Measurements from ENCODE around the gene NF2. TPM values are rescaled to one million over a fixed set of nuclear protein-coding genes. Genes with fewer than 3 reads are reported as not detected.

Gene NF2
- total RNA-seq, 1 donor from 2014 or later, result 67.9 TPM

DNA sequence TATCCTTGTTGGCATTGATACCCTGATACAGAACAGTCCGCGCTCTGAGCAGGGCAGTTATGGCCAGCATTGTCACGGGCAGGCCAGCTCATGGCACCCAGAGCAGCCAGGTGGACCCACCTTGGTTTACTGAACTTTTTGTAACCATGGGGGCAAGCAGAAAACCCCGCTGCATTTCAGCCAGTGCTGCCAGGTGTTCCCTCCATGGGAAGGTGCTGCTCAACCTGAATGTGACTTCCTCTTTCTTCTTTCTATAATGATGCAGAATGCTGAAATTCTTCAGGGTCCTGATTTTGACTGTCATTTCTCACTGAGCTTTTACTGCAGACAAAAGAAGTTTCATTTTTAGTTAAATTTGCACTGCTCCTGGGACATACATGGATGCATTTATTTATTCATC is 80.8 kb downstream of the NF2 start:
- Mint-ChIP-seq H3K36me3 (ENCODE audit: unreplicated experiment) (peaks cover 30% of the 10 kb centered on the region), H3K27me3 (ENCODE audit: unreplicated experiment) (no peaks in the 10 kb centered on the region), H3K4me1 (ENCODE audit: unreplicated experiment) (peaks cover 6% of the 10 kb centered on the region), H3K9me3 (ENCODE audit: unreplicated experiment) (no peaks in the 10 kb centered on the region), H3K4me3 (ENCODE audit: unreplicated experiment) (no peak overlapping the region), H3K27ac (ENCODE audit: unreplicated experiment) (no peak overlapping the region)
- no peak for DNase-seq (ENCODE audit: extremely low spot score, unreplicated experiment)
- TF ChIP-seq, protein P1, sequence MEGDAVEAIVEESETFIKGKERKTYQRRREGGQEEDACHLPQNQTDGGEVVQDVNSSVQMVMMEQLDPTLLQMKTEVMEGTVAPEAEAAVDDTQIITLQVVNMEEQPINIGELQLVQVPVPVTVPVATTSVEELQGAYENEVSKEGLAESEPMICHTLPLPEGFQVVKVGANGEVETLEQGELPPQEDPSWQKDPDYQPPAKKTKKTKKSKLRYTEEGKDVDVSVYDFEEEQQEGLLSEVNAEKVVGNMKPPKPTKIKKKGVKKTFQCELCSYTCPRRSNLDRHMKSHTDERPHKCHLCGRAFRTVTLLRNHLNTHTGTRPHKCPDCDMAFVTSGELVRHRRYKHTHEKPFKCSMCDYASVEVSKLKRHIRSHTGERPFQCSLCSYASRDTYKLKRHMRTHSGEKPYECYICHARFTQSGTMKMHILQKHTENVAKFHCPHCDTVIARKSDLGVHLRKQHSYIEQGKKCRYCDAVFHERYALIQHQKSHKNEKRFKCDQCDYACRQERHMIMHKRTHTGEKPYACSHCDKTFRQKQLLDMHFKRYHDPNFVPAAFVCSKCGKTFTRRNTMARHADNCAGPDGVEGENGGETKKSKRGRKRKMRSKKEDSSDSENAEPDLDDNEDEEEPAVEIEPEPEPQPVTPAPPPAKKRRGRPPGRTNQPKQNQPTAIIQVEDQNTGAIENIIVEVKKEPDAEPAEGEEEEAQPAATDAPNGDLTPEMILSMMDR (IDR thresholded peaks at IDR 0.05), result no peak

DNA sequence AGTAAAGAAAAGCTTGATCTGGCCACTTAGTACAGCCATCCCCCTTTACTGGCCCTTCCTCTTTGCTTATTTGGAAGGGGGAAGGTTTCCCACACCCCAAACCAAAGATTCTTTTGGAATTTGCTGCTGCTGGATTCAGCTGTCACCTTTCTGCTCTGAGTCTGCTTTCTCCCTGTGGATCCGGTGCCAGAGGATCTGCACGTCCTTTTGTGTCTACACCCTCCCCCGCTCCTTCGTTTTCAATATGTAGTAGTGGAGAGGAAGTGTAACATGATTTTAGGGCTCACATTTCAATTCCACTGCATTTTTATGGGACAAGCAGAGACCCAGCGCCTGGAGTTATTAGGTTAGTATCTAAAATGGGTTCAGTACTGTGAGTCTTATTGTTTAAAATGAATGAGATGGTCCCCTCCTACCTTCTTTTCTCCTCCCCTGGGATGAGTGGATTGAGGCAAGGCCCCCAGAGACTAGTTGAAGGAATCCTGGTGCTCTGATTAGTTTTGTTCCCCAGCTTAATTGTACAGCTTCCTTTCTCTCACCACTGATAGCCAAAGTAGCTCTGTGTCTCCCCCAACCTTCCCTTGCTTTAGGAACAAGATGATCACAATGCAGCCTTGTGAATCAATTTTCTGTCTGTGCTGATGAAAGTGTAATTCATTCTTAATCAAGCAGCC is 85.9 kb downstream of the NF2 start:
- no peak for DNase-seq (ENCODE audit: extremely low spot score, unreplicated experiment)
- H3K9me3 Mint-ChIP-seq (ENCODE audit: unreplicated experiment), result no peaks in the 10 kb centered on the region
- H3K4me3 Mint-ChIP-seq (ENCODE audit: unreplicated experiment), result no peak overlapping the region
- H3K36me3 Mint-ChIP-seq (ENCODE audit: unreplicated experiment), result peaks cover 19% of the 10 kb centered on the region
- TF ChIP-seq, protein P1 (IDR thresholded peaks at IDR 0.05), result no peak
- H3K4me1 Mint-ChIP-seq (ENCODE audit: unreplicated experiment), result peaks cover 12% of the 10 kb centered on the region
- H3K27me3 Mint-ChIP-seq (ENCODE audit: unreplicated experiment), result no peaks in the 10 kb centered on the region
- H3K27ac Mint-ChIP-seq (ENCODE audit: unreplicated experiment), result no peak overlapping the region

DNA sequence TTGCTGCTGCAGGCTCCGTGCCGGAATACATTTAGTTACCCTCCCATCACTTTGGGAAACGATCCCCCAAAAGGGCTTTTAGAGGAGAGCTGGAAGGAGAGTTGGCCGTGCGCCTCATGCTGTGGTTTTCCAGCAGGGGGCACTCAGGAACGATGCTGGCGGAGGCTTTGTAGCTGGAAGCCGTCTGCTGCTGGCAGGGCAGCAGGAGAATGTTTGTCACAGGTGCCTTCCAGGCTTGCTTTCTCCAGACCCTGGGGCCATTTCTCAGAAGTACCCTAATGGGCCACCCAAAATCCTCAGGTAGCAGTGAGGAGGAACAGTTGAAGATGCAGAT is 86.4 kb downstream of the NF2 start:
- DNase-seq (ENCODE audit: extremely low spot score, unreplicated experiment), result no peak
- TF ChIP-seq, protein P1 (IDR thresholded peaks at IDR 0.05), result peak; percentile 72
- Mint-ChIP-seq H3K36me3 (ENCODE audit: unreplicated experiment) (peaks cover 21% of the 10 kb centered on the region), H3K27me3 (ENCODE audit: unreplicated experiment) (no peaks in the 10 kb centered on the region), H3K9me3 (ENCODE audit: unreplicated experiment) (no peaks in the 10 kb centered on the region), H3K27ac (ENCODE audit: unreplicated experiment) (no peak overlapping the region), H3K4me1 (ENCODE audit: unreplicated experiment) (peaks cover 12% of the 10 kb centered on the region), H3K4me3 (ENCODE audit: unreplicated experiment) (no peak overlapping the region)

DNA sequence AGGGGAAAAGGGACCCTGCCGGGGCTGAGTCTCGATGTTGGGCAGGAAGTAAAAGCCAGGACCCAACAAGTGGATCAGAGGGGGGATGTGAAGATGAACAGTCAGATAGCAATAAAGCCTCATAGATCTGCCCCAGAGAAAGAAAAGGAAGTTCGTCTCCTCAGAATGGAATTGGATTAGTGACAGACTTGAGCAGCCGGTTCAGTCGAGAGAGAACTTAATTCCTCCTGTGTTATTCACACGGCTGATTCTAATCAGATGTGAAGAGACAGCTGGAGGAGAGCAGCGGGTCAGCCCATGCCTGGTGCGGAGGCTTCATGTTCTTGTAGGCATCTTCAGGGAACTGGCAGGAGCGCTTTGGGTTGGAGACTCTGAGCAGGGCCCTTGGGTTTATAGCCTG is 87.0 kb downstream of the NF2 start:
- Mint-ChIP-seq H3K27ac (ENCODE audit: unreplicated experiment) (no peak overlapping the region), H3K36me3 (ENCODE audit: unreplicated experiment) (peaks cover 22% of the 10 kb centered on the region), H3K27me3 (ENCODE audit: unreplicated experiment) (no peaks in the 10 kb centered on the region), H3K4me3 (ENCODE audit: unreplicated experiment) (no peak overlapping the region), H3K4me1 (ENCODE audit: unreplicated experiment) (peaks cover 12% of the 10 kb centered on the region), H3K9me3 (ENCODE audit: unreplicated experiment) (no peaks in the 10 kb centered on the region)
- DNase-seq (ENCODE audit: extremely low spot score, unreplicated experiment), result no peak
- TF ChIP-seq, protein P1 (IDR thresholded peaks at IDR 0.05), result no peak

- H3K36me3 Mint-ChIP-seq (ENCODE audit: unreplicated experiment), result peaks cover 19% of the 10 kb centered on the region
- TF ChIP-seq, protein P1 (IDR thresholded peaks at IDR 0.05), result no peak
- H3K9me3 Mint-ChIP-seq (ENCODE audit: unreplicated experiment), result no peaks in the 10 kb centered on the region
- DNase-seq (ENCODE audit: extremely low spot score, unreplicated experiment), result no peak
- H3K27me3 Mint-ChIP-seq (ENCODE audit: unreplicated experiment), result no peaks in the 10 kb centered on the region
- no peak overlapping the region for H3K4me3 Mint-ChIP-seq (ENCODE audit: unreplicated experiment)
- H3K4me1 Mint-ChIP-seq (ENCODE audit: unreplicated experiment), result peaks cover 12% of the 10 kb centered on the region
- no peak overlapping the region for H3K27ac Mint-ChIP-seq (ENCODE audit: unreplicated experiment)
Measured at GRCh38 chr22:29691636-29692326, 88.3 kb downstream of the NF2 start.
